Gastroesophageal sphincter (tissue), 3 donors: ENCODE measurements around the gene ARID1B.

Source experiments
- CTCF ChIP-seq, 4 experiments: fragments of 200-600 bp in 2 of 4; fragments of 450-650 bp in 2 of 4; sonication (generic) in 1 of 4; IDR thresholded peaks; one replicate each; pipeline ENCODE4 v1.5.1; 2017 to 2019; ENCODE audit warnings: antibody characterized with exemption in 4 of 4, mild to moderate bottlenecking in 2 of 4, moderate library complexity in 2 of 4
- POLR2A ChIP-seq, 2 donors: fragments of 450-650 bp; IDR thresholded peaks; one replicate each; pipeline ENCODE4 v1.6.1; 2017; ENCODE audit warnings: antibody characterized with exemption in 2 of 2, mild to moderate bottlenecking in 2 of 2, moderate library complexity in 1 of 2
- POLR2AphosphoS5 ChIP-seq: sonication (generic); formaldehyde crosslinking; IDR thresholded peaks from one replicate; pipeline ENCODE4 v1.6.1; 2017; ENCODE audit warnings: antibody characterized with exemption

DNA sequence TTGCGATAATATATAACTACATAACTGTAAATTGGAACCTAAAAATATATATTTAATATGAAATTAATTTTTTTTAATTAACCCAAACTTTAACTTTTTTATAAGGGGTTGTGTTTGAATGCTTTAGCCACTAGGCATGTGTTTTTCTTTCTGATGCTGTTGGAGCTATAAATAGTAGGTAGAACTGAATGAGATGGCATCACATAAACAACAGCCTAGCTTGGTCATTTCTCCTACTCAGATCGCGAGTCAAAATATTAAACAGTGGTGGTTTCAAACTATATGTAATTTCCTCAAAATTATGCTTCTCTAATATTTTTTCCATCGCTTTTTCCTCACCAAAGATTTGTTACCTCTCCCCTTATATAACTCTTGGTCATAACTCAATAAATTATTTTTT lies 243.2 kb downstream of the ARID1B start:
- no peak for TF ChIP-seq POLR2A (IDR thresholded peaks at IDR 0.05)
- peak; percentile 45 for TF ChIP-seq POLR2AphosphoS5
- TF ChIP-seq CTCF (IDR thresholded peaks at IDR 0.05): no peak
